22Rv1 (cell line): Measurements from ENCODE around the gene ALDH16A1.

Experiments used
- H3K27ac ChIP-seq: fragments of 450-650 bp; 2 replicates; pipeline ENCODE4 v1.5.1; 2017
- ZFX ChIP-seq: fragments of 450-650 bp; IDR thresholded peaks from 2 replicates; pipeline ENCODE4 v1.6.1; 2017; ENCODE audit warnings: antibody characterized with exemption, borderline replicate concordance
- TF ChIP-seq, protein P1 (sequence below): fragments of 450-650 bp; IDR thresholded peaks from 2 replicates; pipeline ENCODE4 v1.5.1; 2017; ENCODE audit warnings: mild to moderate bottlenecking

The ALDH16A1 gene

DNA sequence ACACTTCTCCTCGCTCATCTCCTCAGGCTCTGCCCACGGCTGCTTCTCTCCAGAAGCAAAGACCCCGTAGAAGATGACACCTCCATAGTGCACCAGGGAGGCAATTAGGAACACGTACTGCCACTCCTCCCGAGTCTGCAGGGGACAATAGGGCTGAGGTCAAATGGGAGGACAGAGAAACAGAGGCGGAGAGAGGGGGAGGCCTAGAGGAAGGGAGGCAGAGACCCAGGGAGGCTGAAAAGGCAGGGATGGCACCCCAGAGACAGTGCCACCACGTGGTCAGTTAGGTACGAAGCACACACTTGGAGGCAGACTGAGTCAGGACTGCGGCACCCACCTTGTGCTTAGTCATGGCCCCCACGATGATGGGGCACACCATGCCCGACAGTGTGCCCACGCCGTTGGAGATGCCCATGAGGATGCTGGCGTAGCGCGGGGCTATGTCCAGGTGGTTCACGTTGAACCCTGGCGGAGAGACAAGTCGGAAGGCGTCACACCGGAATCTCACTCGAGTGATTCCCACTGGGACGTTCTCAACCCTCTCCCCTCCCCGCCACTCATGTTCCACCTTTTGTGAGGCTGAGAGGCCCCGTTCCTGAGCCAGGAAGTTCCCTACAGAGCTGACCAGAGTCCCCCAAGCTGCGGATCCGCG, 22.2 kb upstream of the ALDH16A1 start:
- H3K27ac ChIP-seq = peak overlapping the region; percentile 59
- TF ChIP-seq, protein P1, sequence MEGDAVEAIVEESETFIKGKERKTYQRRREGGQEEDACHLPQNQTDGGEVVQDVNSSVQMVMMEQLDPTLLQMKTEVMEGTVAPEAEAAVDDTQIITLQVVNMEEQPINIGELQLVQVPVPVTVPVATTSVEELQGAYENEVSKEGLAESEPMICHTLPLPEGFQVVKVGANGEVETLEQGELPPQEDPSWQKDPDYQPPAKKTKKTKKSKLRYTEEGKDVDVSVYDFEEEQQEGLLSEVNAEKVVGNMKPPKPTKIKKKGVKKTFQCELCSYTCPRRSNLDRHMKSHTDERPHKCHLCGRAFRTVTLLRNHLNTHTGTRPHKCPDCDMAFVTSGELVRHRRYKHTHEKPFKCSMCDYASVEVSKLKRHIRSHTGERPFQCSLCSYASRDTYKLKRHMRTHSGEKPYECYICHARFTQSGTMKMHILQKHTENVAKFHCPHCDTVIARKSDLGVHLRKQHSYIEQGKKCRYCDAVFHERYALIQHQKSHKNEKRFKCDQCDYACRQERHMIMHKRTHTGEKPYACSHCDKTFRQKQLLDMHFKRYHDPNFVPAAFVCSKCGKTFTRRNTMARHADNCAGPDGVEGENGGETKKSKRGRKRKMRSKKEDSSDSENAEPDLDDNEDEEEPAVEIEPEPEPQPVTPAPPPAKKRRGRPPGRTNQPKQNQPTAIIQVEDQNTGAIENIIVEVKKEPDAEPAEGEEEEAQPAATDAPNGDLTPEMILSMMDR = peak; percentile 58
- TF ChIP-seq ZFX = no peak

- TF ChIP-seq ZFX = no peak
- TF ChIP-seq, protein P1 = no peak
- H3K27ac ChIP-seq = peak overlapping the region; percentile 59
These were observed 21.7 kb upstream of the ALDH16A1 start for GRCh38 chr19:49431330-49431749.

DNA sequence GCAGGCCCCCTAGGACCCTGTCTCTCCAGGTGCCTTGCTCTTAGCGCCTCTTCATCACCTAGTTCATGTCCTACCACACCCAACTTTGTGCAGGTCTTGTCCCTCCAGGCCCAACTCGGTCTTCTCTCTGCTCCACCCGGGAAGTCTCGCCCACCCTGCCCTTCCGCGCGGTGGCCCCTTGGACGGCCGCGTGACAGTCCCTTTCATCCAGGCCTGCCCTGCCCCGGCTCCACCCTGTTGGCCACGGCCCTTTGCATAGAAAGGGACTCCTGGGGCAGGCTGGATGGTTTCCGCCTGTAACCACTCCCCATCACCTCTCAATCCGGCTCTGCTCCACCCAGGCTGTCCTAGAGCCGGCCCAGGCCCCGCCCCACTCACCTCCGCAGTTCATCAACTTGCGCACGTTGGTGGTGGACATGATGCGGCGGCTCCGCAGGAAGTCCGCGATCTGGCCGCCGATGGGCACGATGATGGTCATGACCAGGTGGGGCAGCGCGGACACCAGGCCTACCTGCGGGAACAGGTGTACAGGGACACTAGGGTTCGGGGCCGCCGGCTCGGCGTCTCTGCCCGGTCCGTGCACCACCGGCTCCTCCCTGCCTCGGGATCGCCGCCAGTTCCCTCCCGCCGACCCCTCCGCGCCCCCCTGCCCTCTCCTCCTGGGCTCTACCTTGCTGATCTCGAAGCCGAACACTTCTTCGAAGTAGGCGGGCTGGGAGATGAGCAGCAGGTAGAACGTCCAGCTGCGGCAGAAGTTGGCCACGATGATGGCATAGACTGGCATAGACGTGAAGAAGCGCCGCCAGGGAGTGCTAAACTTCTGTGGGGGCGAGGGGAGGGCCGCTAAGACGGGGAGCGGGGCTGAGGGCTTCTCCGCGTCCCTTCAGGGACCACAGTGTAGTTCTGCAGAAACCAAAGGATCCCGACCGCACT, 20.6 kb upstream of the ALDH16A1 start:
- peak overlapping the region; percentile 59 for H3K27ac ChIP-seq
- TF ChIP-seq ZFX = no peak
- TF ChIP-seq, protein P1 = peak; percentile 22; the same call in 1 of the 2 replicates

DNA sequence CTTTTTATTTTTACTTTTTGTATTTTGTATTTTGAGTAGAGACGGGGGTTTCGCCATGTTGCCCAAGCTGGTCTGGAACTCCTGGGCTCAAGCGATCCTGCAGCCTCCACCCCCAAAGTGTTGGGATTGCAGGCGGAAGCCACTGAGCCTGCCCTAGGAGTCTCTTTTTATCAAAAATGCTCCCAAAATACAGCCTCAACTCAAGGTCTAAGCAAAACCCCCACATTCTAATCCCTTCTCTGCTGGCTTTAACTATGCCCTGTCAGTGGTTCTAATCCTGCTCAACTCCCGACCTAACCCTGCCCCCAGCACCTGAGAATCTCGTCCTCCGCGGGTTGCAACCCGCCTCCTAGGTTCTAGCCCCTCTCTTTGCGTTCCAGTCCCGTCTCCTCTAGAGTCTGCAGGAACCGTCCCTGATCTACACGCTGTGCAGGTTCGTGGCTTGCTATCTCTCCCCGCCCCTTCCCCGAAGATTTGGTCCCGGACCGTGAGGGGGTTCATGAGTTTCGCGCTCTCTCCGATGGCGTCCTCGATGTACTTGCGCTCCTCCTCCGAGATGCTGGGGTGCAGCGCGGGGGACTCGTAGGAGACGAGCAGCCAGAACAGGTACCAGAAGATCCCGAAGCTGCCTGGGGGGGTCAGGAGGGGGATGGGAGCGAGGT, 19.7 kb upstream of the ALDH16A1 start:
- TF ChIP-seq, protein P1 = no peak
- TF ChIP-seq ZFX = no peak

GRCh38 chr19:49434907-49435583, 18.0 kb upstream of the ALDH16A1 start:
- TF ChIP-seq, protein P1 = no peak
- TF ChIP-seq ZFX = no peak
- peak overlapping the region; percentile 51 for H3K27ac ChIP-seq

More for the DNA sequence above, 19.7 kb upstream of the ALDH16A1 start:
- no peak overlapping the region for H3K27ac ChIP-seq

GRCh38 chr19:49435670-49436069, 17.4 kb upstream of the ALDH16A1 start:
- peak overlapping the region; percentile 51 for H3K27ac ChIP-seq
- TF ChIP-seq, protein P1 = no peak
- no peak for TF ChIP-seq ZFX
